Prostate gland (tissue), 2 donors: Measurements from ENCODE around the gene ZC2HC1B. TPM values are rescaled to one million over a fixed set of nuclear protein-coding genes. Genes with fewer than 3 reads are reported as not detected.

ENCODE experiments used
- DNase-seq: peaks from one replicate; pipeline ENCODE4 v3.0.0-alpha.2; 2019; ENCODE audit warnings: low spot score
- H3K27ac ChIP-seq, 2 donors: fragments of 200-600 bp; sonication (generic); 2 replicates each; pipeline ENCODE4 v1.5.1; 2017 to 2019
- H3K27me3 ChIP-seq: fragments of 200-600 bp; sonication (generic); replicated peaks from 2 replicates; pipeline ENCODE4 v1.5.1; 2019; ENCODE audit not compliant: insufficient read depth
- H3K36me3 ChIP-seq, 2 donors: fragments of 200-600 bp; sonication (generic); 1 replicate in 1 of 2; 2 replicates in 1 of 2; pipeline versions ENCODE4 v1.5.1 to v1.8.1; 2017 to 2019
- H3K4me1 ChIP-seq: fragments of 200-600 bp; sonication (generic); replicated peaks from 2 replicates; pipeline ENCODE4 v1.5.1; 2019
- H3K4me3 ChIP-seq, 2 donors: fragments of 200-600 bp; sonication (generic); 2 replicates each; pipeline ENCODE4 v1.5.1; 2017 to 2019
- H3K9me3 ChIP-seq: fragments of 200-600 bp; sonication (generic); 2 replicates; pipeline ENCODE4 v1.5.1; 2017
- POLR2A ChIP-seq: fragments of 450-650 bp; IDR thresholded peaks from one replicate; pipeline ENCODE4 v1.6.1; 2016; ENCODE audit warnings: antibody characterized with exemption, mild to moderate bottlenecking
- POLR2AphosphoS5 ChIP-seq: sonication (generic); formaldehyde crosslinking; IDR thresholded peaks from one replicate; pipeline ENCODE4 v1.6.1; 2017; ENCODE audit warnings: antibody characterized with exemption
- WGBS: methylation state at CpG from one replicate; pipeline ENCODE4 v1.1.5; 2018; 5-methylcytosine and 5-hydroxymethylcytosine counted together
- intact Hi-C: fragments of 100-400 bp; cut with DNase I; formaldehyde crosslinking; loops from one replicate; pipeline ENCODE4 v1.14.2; 2022
- total RNA-seq, 2 donors: library from RNA; depleted of rRNA; stranded (reverse); fragments of >200 nt; gene quantifications; one replicate each; pipeline ENCODE4 v1.1.0, GENCODE V29; 2016
- TF ChIP-seq, protein P1 (sequence below), 4 experiments: fragments of 200-600 bp in 2 of 4; fragments of 450-650 bp in 2 of 4; sonication (generic) in 2 of 4; IDR thresholded peaks; 1 replicate in 3 of 4; 2 replicates in 1 of 4; pipeline ENCODE4 v1.5.1; 2016 to 2019; ENCODE audit warnings: antibody characterized with exemption in 4 of 4, mild to moderate bottlenecking in 2 of 4, moderate library complexity in 2 of 4

The ZC2HC1B gene, protein sequence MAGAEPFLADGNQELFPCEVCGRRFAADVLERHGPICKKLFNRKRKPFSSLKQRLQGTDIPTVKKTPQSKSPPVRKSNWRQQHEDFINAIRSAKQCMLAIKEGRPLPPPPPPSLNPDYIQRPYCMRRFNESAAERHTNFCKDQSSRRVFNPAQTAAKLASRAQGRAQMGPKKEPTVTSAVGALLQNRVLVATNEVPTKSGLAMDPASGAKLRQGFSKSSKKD
- total RNA-seq = 1 to 10 TPM in 1 of 2 donors, not detected in 1; 2.0 TPM

DNA sequence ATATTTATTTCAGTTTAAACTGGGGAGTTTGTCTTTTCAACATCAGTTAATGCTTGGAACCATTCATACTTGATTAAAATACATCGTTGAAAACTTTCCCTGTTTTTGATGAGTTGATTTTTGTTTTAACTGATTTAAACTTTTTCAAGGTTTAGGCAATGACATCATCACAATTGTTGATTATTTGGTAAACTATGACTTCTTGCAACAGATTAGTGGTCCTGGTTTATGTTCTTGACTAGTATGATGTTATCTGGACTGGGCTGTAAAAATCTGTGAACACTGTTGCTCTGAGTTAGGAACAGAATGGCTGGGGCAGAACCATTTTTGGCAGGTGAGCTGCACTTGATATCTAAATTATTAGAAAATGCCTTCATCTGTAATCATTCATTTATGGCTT lies at the start of gene ZC2HC1B:
ZC2HC1B (plus strand) TSS at position 241 of the 400 bp plus-strand sequence; CDS start at position 307, 66 bp downstream.
- Histone ChIP-seq H3K9me3 (no peaks in the 10 kb centered on the region), H3K4me3 (no peak within 1 kb of the TSS), H3K36me3 (no peaks in the 10 kb centered on the region), H3K4me1 (no peaks in the 10 kb centered on the region), H3K27me3 (no peaks in the 10 kb centered on the region), H3K27ac (no peak within 1 kb of the TSS)
- intact Hi-C loops = no loop called here
- DNase-seq = no peak
- 92% methylated on average over 1 of the region's 1 CpG for WGBS
- TF ChIP-seq POLR2A (no peak), POLR2AphosphoS5 (no peak)
- TF ChIP-seq, protein P1, sequence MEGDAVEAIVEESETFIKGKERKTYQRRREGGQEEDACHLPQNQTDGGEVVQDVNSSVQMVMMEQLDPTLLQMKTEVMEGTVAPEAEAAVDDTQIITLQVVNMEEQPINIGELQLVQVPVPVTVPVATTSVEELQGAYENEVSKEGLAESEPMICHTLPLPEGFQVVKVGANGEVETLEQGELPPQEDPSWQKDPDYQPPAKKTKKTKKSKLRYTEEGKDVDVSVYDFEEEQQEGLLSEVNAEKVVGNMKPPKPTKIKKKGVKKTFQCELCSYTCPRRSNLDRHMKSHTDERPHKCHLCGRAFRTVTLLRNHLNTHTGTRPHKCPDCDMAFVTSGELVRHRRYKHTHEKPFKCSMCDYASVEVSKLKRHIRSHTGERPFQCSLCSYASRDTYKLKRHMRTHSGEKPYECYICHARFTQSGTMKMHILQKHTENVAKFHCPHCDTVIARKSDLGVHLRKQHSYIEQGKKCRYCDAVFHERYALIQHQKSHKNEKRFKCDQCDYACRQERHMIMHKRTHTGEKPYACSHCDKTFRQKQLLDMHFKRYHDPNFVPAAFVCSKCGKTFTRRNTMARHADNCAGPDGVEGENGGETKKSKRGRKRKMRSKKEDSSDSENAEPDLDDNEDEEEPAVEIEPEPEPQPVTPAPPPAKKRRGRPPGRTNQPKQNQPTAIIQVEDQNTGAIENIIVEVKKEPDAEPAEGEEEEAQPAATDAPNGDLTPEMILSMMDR (IDR thresholded peaks at IDR 0.05) = no peak

- Histone ChIP-seq H3K27me3 (no peaks in the 10 kb centered on the region), H3K4me3 (no peak overlapping the region), H3K9me3 (no peaks in the 10 kb centered on the region), H3K27ac (no peak overlapping the region), H3K4me1 (no peaks in the 10 kb centered on the region), H3K36me3 (no peaks in the 10 kb centered on the region)
- TF ChIP-seq, protein P1 (IDR thresholded peaks at IDR 0.05) = no peak
- TF ChIP-seq POLR2A (no peak), POLR2AphosphoS5 (no peak)
- intact Hi-C loops = no loop called here
- no peak for DNase-seq
These were observed 46.7 kb upstream of the ZC2HC1B start for GRCh38 chr6:143817621-143818020.

DNA sequence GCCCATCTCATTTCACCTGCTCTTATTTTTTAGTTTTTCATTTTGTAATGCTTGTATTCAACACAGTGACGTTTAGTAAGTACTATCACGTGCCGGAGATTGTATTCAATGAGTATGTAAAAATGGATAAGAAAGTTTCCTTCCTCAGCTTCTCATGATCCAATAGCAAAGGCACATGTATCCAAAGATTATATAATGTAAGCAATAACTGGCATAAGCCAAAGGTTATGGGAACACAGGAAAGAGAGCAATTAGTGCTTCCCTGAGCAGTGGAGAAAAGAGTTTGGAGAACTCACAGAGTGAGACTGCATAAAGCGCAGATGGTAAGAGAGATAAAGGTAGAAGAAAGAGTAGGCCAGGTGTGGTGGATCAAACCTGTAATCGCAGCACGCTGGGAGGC lies 42.9 kb upstream of the ZC2HC1B start:
- Histone ChIP-seq H3K36me3 (no peaks in the 10 kb centered on the region), H3K4me1 (no peaks in the 10 kb centered on the region), H3K4me3 (no peak overlapping the region), H3K27me3 (no peaks in the 10 kb centered on the region), H3K27ac (no peak overlapping the region), H3K9me3 (no peaks in the 10 kb centered on the region)
- TF ChIP-seq POLR2AphosphoS5 (no peak), POLR2A (no peak)
- TF ChIP-seq, protein P1 (IDR thresholded peaks at IDR 0.05) = no peak
- 81% methylated on average over 6 of the region's 6 CpGs for WGBS
- intact Hi-C loops = no loop called here
- DNase-seq = no peak

DNA sequence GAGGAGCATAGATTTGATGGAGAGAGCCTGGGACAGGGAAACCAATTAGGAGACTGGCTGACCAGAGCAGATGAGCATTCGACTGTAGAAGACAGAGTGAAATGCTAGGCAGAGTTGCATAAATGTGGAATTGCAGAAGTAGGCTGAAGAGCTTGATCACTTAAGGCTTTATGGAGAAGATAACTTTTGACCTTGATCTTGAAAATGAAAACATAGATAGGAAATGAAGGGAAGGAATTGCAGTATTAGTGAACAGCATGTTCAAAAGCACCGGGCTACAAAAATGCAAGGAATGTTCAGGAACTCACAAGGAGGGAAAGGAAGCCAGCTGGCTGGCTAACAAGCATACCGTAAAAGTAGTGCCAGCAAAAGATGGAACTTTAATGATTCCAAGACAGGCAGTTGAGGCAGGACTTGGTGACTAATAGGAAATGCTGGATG lies 41.7 kb upstream of the ZC2HC1B start:
- no peak overlapping the region for H3K4me3 ChIP-seq
- H3K4me1 ChIP-seq = no peaks in the 10 kb centered on the region
- intact Hi-C loops = no loop called here
- DNase-seq = no peak
- H3K36me3 ChIP-seq = no peaks in the 10 kb centered on the region
- H3K27ac ChIP-seq = no peak overlapping the region
- 34% methylated on average over 3 of the region's 3 CpGs for WGBS
- H3K27me3 ChIP-seq = no peaks in the 10 kb centered on the region
- TF ChIP-seq, protein P1 (IDR thresholded peaks at IDR 0.05) = no peak
- TF ChIP-seq POLR2A (no peak), POLR2AphosphoS5 (no peak)
- H3K9me3 ChIP-seq = no peaks in the 10 kb centered on the region

DNA sequence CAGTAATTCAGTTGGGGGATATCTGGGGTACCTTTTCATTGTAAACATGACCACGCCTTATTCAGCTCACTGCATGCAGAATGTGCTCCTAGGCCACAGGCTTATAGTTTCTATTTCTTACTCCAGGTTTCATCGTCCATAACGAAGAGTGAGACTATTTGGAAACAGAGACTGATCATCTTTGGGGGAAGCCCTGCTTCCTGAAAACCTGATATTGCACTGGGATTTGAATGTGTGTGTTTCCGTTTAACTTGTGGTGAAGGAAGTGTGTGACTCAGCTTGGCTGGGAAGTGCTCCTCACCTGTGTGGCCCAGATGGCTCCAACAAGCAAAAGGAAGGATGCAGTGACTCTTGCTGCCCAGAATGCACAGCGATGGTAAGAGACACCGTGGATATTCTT lies 40.7 kb upstream of the ZC2HC1B start:
- Histone ChIP-seq H3K36me3 (no peaks in the 10 kb centered on the region), H3K27me3 (no peaks in the 10 kb centered on the region), H3K27ac (no peak overlapping the region), H3K9me3 (no peaks in the 10 kb centered on the region), H3K4me1 (no peaks in the 10 kb centered on the region), H3K4me3 (no peak overlapping the region)
- TF ChIP-seq, protein P1 (IDR thresholded peaks at IDR 0.05) = no peak
- no peak for TF ChIP-seq POLR2AphosphoS5
- no peak for TF ChIP-seq POLR2A
- no peak for DNase-seq
- WGBS = 88% methylated on average over 6 of the region's 6 CpGs
- intact Hi-C loops = no loop called here
